GM12801 (cell line): ENCODE data around the gene SLC30A2.

Source experiments
- CTCF ChIP-seq: IDR thresholded peaks from one replicate; pipeline ENCODE4 v1.5.1; 2011; ENCODE audit warnings: control low read depth; ENCODE audit not compliant: insufficient read length; ENCODE audit errors: extremely low read depth

The SLC30A2 gene

GRCh38 chr1:26031611-26032220 is 14.2 kb downstream of the SLC30A2 start:
- TF ChIP-seq CTCF: no peak

- no peak for TF ChIP-seq CTCF
Measured at GRCh38 chr1:26031196-26031595, 14.7 kb downstream of the SLC30A2 start.

- no peak for TF ChIP-seq CTCF
Measured at GRCh38 chr1:26029864-26030481, 15.9 kb downstream of the SLC30A2 start.

DNA sequence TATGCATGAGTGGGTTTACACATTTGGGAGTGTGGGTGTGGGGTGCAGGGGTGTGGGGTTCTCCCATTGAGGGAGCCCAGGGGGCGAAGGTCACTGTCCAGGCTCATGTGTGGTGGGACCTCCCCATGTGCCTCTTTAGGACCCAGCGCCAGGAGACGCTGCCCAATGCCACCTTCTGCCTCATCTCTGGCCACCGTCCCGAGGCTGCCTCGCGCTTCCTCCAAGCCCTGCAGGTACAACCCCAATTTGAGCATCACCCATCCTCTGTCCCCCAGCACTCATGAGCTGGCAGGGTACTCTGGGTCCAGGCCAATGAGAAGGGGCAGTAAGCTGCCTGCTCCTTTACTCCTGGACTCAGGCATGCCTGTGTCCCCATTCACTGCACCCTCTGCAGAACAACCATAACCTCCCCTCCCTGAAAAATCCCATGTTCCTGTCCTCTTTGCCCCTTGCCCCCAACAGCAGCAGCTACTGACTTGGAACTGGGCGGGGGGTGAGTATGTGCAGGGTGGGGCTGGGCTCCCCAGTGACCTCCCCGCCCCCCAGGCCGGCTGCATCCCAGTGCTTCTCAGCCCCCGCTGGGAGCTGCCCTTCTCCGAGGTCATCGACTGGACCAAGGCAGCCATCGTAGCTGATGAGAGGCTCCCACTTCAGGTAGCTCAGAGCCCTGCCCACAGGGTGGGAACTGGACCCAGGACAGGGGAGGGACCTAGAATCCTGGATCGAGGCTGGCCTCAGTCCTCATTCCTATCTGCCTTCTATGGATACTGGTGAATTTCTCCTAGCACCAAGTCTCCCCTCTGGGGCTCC is 16.7 kb downstream of the SLC30A2 start:
- TF ChIP-seq CTCF: no peak

DNA sequence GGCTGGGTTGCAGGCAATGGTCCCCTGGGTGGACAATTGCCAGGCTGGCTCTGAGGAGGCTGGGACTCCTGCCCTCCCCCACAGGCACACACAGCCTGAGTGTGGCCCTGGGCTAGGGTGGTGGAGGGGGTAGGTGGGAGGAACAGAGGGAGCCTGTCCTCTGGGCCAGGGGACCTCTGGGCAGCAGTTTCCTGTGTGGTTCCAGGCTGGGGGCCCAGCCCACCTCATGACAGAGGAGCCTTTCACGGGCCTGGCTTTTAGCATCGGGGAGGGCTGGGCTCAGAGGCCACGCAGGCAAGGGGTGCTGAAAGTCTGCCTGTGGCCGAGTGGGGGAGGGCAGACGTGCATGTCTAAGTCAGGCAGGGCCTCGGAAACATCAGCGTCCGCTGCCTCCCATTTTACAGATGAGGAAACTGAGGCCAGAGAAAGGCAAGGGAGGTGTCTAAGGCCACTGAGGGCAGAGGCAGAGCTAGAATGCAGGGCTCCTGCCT is 17.4 kb downstream of the SLC30A2 start:
- TF ChIP-seq CTCF: no peak

GRCh38 chr1:26027716-26028489 is 18.0 kb downstream of the SLC30A2 start:
- no peak for TF ChIP-seq CTCF

- TF ChIP-seq CTCF: no peak
Measured at GRCh38 chr1:26025517-26025916, 20.4 kb downstream of the SLC30A2 start.
